RWPE2 (cell line): ENCODE measurements around the gene GRK3.

Experiments used
- ATAC-seq: fragments of 200-7000 bp; cut with Tn5 transposase; 3 replicates; pipeline ENCODE4 v1.9.1; 2021; ENCODE audit warnings: low read depth
- DNase-seq: peaks from one replicate; pipeline ENCODE4 v3.0.0-alpha.2; 2020; ENCODE audit warnings: low spot score
- H3K27ac ChIP-seq: fragments of 450-650 bp; 2 replicates; pipeline ENCODE4 v1.5.1; 2017; ENCODE audit warnings: mild to moderate bottlenecking; ENCODE audit not compliant: poor library complexity, severe bottlenecking
- H3K27me3 ChIP-seq: fragments of 250-450 bp; sonication (Bioruptor Pico); 2 replicates; pipeline ENCODE4 v1.5.1; 2021; ENCODE audit warnings: mild to moderate bottlenecking, moderate library complexity; ENCODE audit not compliant: insufficient read depth, poor library complexity, severe bottlenecking
- H3K36me3 ChIP-seq: fragments of 250-450 bp; sonication (Bioruptor Pico); 2 replicates; pipeline ENCODE4 v1.5.1; 2020; ENCODE audit warnings: low read depth, mild to moderate bottlenecking, moderate library complexity
- H3K4me1 ChIP-seq: fragments of 250-450 bp; sonication (Bioruptor Pico); 2 replicates; pipeline ENCODE4 v1.5.1; 2021; ENCODE audit warnings: mild to moderate bottlenecking, moderate library complexity; ENCODE audit not compliant: insufficient read depth, poor library complexity, severe bottlenecking
- H3K4me3 ChIP-seq: fragments of 250-450 bp; sonication (Bioruptor Pico); 2 replicates; pipeline ENCODE4 v1.5.1; 2021; ENCODE audit warnings: mild to moderate bottlenecking, moderate library complexity; ENCODE audit not compliant: severe bottlenecking
- H3K9me3 ChIP-seq: fragments of 250-450 bp; sonication (Bioruptor Pico); 2 replicates; pipeline ENCODE4 v1.5.1; 2021; ENCODE audit warnings: mild to moderate bottlenecking, moderate library complexity; ENCODE audit not compliant: severe bottlenecking
- CTCF ChIP-seq: fragments of 450-650 bp; IDR thresholded peaks from one replicate; pipeline ENCODE4 v1.5.1; 2017; ENCODE audit warnings: mild to moderate bottlenecking, moderate library complexity; ENCODE audit not compliant: poor library complexity, severe bottlenecking

Gene GRK3

GRCh38 chr22:25729016-25729995 is 164.8 kb downstream of the GRK3 start:
- H3K36me3 ChIP-seq = no peaks in the 10 kb centered on the region
- H3K27ac ChIP-seq = no peak overlapping the region
- ATAC-seq (no peak), DNase-seq (no peak)
- H3K27me3 ChIP-seq = no peaks in the 10 kb centered on the region
- TF ChIP-seq CTCF = no peak
- no peaks in the 10 kb centered on the region for H3K9me3 ChIP-seq
- H3K4me3 ChIP-seq = no peak overlapping the region
- no peaks in the 10 kb centered on the region for H3K4me1 ChIP-seq

GRCh38 chr22:25735650-25736049 is 171.2 kb downstream of the GRK3 start:
- Histone ChIP-seq H3K27ac (no peak overlapping the region), H3K36me3 (no peaks in the 10 kb centered on the region), H3K4me3 (no peak overlapping the region), H3K9me3 (no peaks in the 10 kb centered on the region), H3K27me3 (no peaks in the 10 kb centered on the region), H3K4me1 (no peaks in the 10 kb centered on the region)
- no peak for TF ChIP-seq CTCF
- DNase-seq (no peak), ATAC-seq (no peak)

- no peak for TF ChIP-seq CTCF
- no peak for ATAC-seq
- Histone ChIP-seq H3K27me3 (no peaks in the 10 kb centered on the region), H3K36me3 (no peaks in the 10 kb centered on the region), H3K4me1 (no peaks in the 10 kb centered on the region), H3K27ac (no peak overlapping the region), H3K4me3 (no peak overlapping the region), H3K9me3 (no peaks in the 10 kb centered on the region)
- no peak for DNase-seq
These were observed 172.0 kb downstream of the GRK3 start for GRCh38 chr22:25736378-25737011.

- DNase-seq (no peak), ATAC-seq (no peak)
- H3K9me3 ChIP-seq = no peaks in the 10 kb centered on the region
- TF ChIP-seq CTCF = no peak
- no peaks in the 10 kb centered on the region for H3K36me3 ChIP-seq
- H3K4me1 ChIP-seq = no peaks in the 10 kb centered on the region
- no peak overlapping the region for H3K27ac ChIP-seq
- no peaks in the 10 kb centered on the region for H3K27me3 ChIP-seq
- no peak overlapping the region for H3K4me3 ChIP-seq
These were observed 175.3 kb downstream of the GRK3 start for GRCh38 chr22:25739659-25740344.
